GM12878 (cell line): ENCODE data around the gene PRPF38A. TPM values are rescaled to one million over a fixed set of nuclear protein-coding genes. Genes with fewer than 3 reads are reported as not detected.

Source experiments
- ATAC-seq: fragments of 200-7000 bp; cut with Tn5 transposase; 3 replicates; pipeline ENCODE4 v1.9.1; 2020; ENCODE audit warnings: mild to moderate bottlenecking, moderate library complexity
- BruUV-seq: library from RNA; stranded (reverse); fragments of 400-500 nt; replicated peaks from 2 replicates; lab custom pipeline; 2021; lab: Mats Ljungman, UMichigan
- CTCF ChIA-PET: fragments of 300-600 bp; sonication (Branson Sonifier 250); formaldehyde crosslinking; extraction: SDS; loops from one replicate; lab custom pipeline; 2021; ENCODE audit warnings: inconsistent platforms; lab: Yijun Ruan, JAX
- POLR2A ChIA-PET: fragments of 350-600 bp; formaldehyde crosslinking; extraction: SDS; loops from one replicate; lab custom pipeline; 2021; ENCODE audit warnings: inconsistent platforms; lab: Charles Lee
- RAD21 ChIA-PET: fragments of 300-600 bp; sonication (Branson Sonifier 250); formaldehyde crosslinking; loops from one replicate; lab custom pipeline; 2023; ENCODE audit warnings: antibody characterized with exemption; ENCODE audit not compliant: unreplicated experiment; lab: Charles Lee
- SMC1A ChIA-PET: fragments of 300-600 bp; sonication (Branson Sonifier 250); formaldehyde crosslinking; loops from one replicate; lab custom pipeline; 2023; ENCODE audit not compliant: unreplicated experiment, uncharacterized antibody; lab: Charles Lee
- DNase-seq: peaks from one replicate; pipeline ENCODE4 v3.0.0-alpha.2; 2011; ENCODE audit warnings: low read depth, low spot score
- FAIRE-seq: peaks from 3 replicates; lab custom pipeline; 2011; peaks lifted over from hg19 to GRCh38; lab: Jason Lieb, UNC
- H2AFZ ChIP-seq: 2 replicates; pipeline ENCODE4 v1.6.0; 2011; ENCODE audit warnings: low read depth, low read length, control low read depth; ENCODE audit not compliant: control insufficient read depth
- H3K27ac ChIP-seq: 2 replicates; pipeline ENCODE4 v1.5.1; 2011; ENCODE audit warnings: control low read depth; ENCODE audit not compliant: control insufficient read depth, insufficient read depth
- H3K27me3 ChIP-seq, 2 experiments: replicated peaks in 1 of 2; 2 replicates each; pipeline versions ENCODE4 v1.6.0 to v1.6.1; 2011; ENCODE audit warnings: low read length in 1 of 2; ENCODE audit not compliant: control insufficient read depth in 2 of 2, insufficient read depth in 2 of 2
- H3K36me3 ChIP-seq, 2 experiments: 2 replicates each; pipeline ENCODE4 v1.5.1; 2011; ENCODE audit warnings: low read length in 1 of 2; ENCODE audit not compliant: control insufficient read depth in 2 of 2, insufficient read depth in 2 of 2
- H3K4me1 ChIP-seq: 2 replicates; pipeline ENCODE4 v1.6.1; 2011; ENCODE audit warnings: mild to moderate bottlenecking, low read length, moderate library complexity, mixed read lengths; ENCODE audit not compliant: control insufficient read depth, insufficient read depth
- H3K4me2 ChIP-seq: 2 replicates; pipeline ENCODE4 v1.6.0; 2011; ENCODE audit warnings: control low read depth; ENCODE audit not compliant: control insufficient read depth, insufficient read depth
- H3K4me3 ChIP-seq: fragments of 200-600 bp; sonication (generic); 2 replicates; pipeline ENCODE4 v1.5.1; 2016
- H3K79me2 ChIP-seq: 2 replicates; pipeline ENCODE4 v1.6.0; 2011; ENCODE audit warnings: low read length; ENCODE audit not compliant: control insufficient read depth, insufficient read depth
- H3K9ac ChIP-seq: 2 replicates; pipeline ENCODE4 v1.8.0; 2011; ENCODE audit warnings: low read length, control low read depth, mixed read lengths; ENCODE audit not compliant: control insufficient read depth, insufficient read depth
- H3K9me3 ChIP-seq: replicated peaks from 3 replicates; pipeline ENCODE4 v1.5.1; 2011; ENCODE audit warnings: mild to moderate bottlenecking, low read length; ENCODE audit not compliant: control insufficient read depth, insufficient read depth
- H4K20me1 ChIP-seq: 2 replicates; pipeline ENCODE4 v1.6.0; 2011; ENCODE audit not compliant: control insufficient read depth, insufficient read depth
- CBX5 ChIP-seq: sonication (generic); IDR thresholded peaks from 2 replicates; pipeline ENCODE4 v1.6.1; 2016; ENCODE audit warnings: low read depth, moderate library complexity, mild to moderate bottlenecking, inconsistent platforms
- CREM ChIP-seq: IDR thresholded peaks from 2 replicates; pipeline ENCODE4 v1.6.1; 2014; ENCODE audit warnings: antibody characterized with exemption, low read depth
- FOXK2 ChIP-seq: fragments of 450-650 bp; IDR thresholded peaks from 2 replicates; pipeline ENCODE4 v1.6.1; 2017; ENCODE audit warnings: mild to moderate bottlenecking, moderate library complexity
- MTA2 ChIP-seq: fragments of 450-650 bp; IDR thresholded peaks from 2 replicates; pipeline ENCODE4 v1.6.1; 2016; ENCODE audit warnings: low read depth, mild to moderate bottlenecking, moderate library complexity
- PML ChIP-seq: IDR thresholded peaks from 2 replicates; pipeline ENCODE4 v1.6.1; 2012; ENCODE audit warnings: low read length, inconsistent platforms
- RCOR1 ChIP-seq: conservative IDR thresholded peaks from 2 replicates; pipeline ENCODE4 v1.6.1; 2012; ENCODE audit warnings: low read depth, low read length, improper control_type of control experiment
- WGBS: methylation state at CpG from one replicate; pipeline ENCODE4 v1.1.6; 2016; ENCODE audit warnings: low lambda C conversion rate; ENCODE audit not compliant: insufficient replicate concordance, insufficient coverage; ENCODE audit errors: missing lambda C conversion rate; 5-methylcytosine and 5-hydroxymethylcytosine counted together
- in situ Hi-C: fragments of 300-500 bp; cut with MboI; formaldehyde crosslinking; loops from 9 replicates; pipeline ENCODE4 v1.14.3; 2018; ENCODE audit warnings: mixed read lengths
- intact Hi-C: fragments of 100-400 bp; cut with micrococcal nuclease; formaldehyde crosslinking; loops from one replicate; pipeline ENCODE4 v1.14.2; 2022; ENCODE audit not compliant: unreplicated experiment
- polyA plus RNA-seq, 11 experiments: library from polyadenylated mRNA; depleted of rRNA in 4 of 11; unstranded in 6 of 11; stranded (reverse) in 5 of 11; fragments of >200 nt; fragmentation: Nextera tagmentation in 4 of 11; fragmentation: Illumina TruSeq in 1 of 11; extraction: Ambion mirVana in 4 of 11; extraction: Trizol in 1 of 11; gene quantifications; 1 replicate in 1 of 11; 2 replicates in 10 of 11; pipeline versions ENCODE4 v1.2.1 to v1.2.3, GENCODE V29; 2011 to 2016; ENCODE audit warnings: inconsistent platforms in 2 of 11, missing spikeins in 2 of 11, low read depth in 1 of 11
- total RNA-seq, 4 experiments: library from RNA; depleted of rRNA in 3 of 4; stranded (reverse); fragments of >200 nt in 3 of 4; fragmentation: Illumina TruSeq in 1 of 4; extraction: Trizol in 1 of 4; gene quantifications; 2 replicates each; pipeline versions ENCODE4 v1.2.1 to v1.2.3, GENCODE V29; 2013 to 2021
- TF ChIP-seq, protein P1 (sequence below): fragments of 450-650 bp; IDR thresholded peaks from 2 replicates; pipeline ENCODE4 v1.6.1; 2016; ENCODE audit warnings: mild to moderate bottlenecking

Gene PRPF38A
- total and polyA plus RNA-seq, 10 of the 15 experiments (the other 5 are each of a cell fraction or from before 2014, with no cell fraction given): 31.6 to 117 (median 77.7) TPM

DNA sequence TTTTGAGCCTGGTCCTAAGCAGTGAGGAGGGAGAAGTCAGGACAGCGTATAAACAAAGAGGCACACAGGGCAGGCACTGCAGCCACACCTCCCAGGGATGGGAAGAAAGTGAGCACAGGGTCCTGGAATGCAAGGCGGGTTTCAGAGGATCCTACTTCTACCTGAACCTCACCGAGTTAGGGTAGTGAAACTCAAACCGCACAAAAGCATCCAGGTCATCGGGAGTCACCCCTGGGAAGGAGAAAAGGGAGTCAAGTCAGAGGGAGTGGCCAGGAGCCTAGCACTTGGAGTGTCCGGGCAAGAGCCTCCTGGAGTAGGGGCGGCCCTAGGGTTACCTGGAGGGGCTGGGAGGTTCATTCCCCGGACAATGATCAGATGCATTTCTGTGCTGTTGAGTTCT, 49.0 kb upstream of the PRPF38A start:
- H3K4me1 ChIP-seq: no peaks in the 10 kb centered on the region
- TF ChIP-seq FOXK2 (no peak), PML (no peak), CBX5 (no peak), RCOR1 (no peak), CREM (no peak), MTA2 (no peak)
- TF ChIP-seq, protein P1, sequence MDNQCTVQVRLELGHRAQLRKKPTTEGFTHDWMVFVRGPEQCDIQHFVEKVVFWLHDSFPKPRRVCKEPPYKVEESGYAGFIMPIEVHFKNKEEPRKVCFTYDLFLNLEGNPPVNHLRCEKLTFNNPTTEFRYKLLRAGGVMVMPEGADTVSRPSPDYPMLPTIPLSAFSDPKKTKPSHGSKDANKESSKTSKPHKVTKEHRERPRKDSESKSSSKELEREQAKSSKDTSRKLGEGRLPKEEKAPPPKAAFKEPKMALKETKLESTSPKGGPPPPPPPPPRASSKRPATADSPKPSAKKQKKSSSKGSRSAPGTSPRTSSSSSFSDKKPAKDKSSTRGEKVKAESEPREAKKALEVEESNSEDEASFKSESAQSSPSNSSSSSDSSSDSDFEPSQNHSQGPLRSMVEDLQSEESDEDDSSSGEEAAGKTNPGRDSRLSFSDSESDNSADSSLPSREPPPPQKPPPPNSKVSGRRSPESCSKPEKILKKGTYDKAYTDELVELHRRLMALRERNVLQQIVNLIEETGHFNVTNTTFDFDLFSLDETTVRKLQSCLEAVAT: no peak
- H4K20me1 ChIP-seq: no peaks in the 10 kb centered on the region
- POLR2A ChIA-PET: no interaction called here
- H3K36me3 ChIP-seq: peaks cover 34 to 53% of the 10 kb centered on the region in 2 experiments
- no peak for DNase-seq
- CTCF ChIA-PET: no interaction called here
- H3K27me3 ChIP-seq: no peaks in the 10 kb centered on the region
- FAIRE-seq: no peak
- H3K9ac ChIP-seq: no peak overlapping the region
- H3K27ac ChIP-seq: no peak overlapping the region
- no TSS peak for BruUV-seq
- H3K4me3 ChIP-seq: no peak overlapping the region
- in situ Hi-C loops (no loop called here), intact Hi-C loops (no loop called here)
- RAD21 ChIA-PET: no interaction called here
- no peak overlapping the region for H2AFZ ChIP-seq
- WGBS: 97% methylated on average over 8 of the region's 8 CpGs
- H3K9me3 ChIP-seq: no peaks in the 10 kb centered on the region
- H3K4me2 ChIP-seq: no peak overlapping the region
- no peak for ATAC-seq
- H3K79me2 ChIP-seq: no peaks in the 10 kb centered on the region
- SMC1A ChIA-PET: no interaction called here
